ENCODE data around the gene SUGCT. TPM values are rescaled to one million over a fixed set of nuclear protein-coding genes. Genes with fewer than 3 reads are reported as not detected.

SUGCT gene
- total and polyA plus RNA-seq, 9 of the 15 experiments (the other 6 are each of a cell fraction or from before 2014, with no cell fraction given): 0.58 to 2.5 (median 1.4) TPM

DNA sequence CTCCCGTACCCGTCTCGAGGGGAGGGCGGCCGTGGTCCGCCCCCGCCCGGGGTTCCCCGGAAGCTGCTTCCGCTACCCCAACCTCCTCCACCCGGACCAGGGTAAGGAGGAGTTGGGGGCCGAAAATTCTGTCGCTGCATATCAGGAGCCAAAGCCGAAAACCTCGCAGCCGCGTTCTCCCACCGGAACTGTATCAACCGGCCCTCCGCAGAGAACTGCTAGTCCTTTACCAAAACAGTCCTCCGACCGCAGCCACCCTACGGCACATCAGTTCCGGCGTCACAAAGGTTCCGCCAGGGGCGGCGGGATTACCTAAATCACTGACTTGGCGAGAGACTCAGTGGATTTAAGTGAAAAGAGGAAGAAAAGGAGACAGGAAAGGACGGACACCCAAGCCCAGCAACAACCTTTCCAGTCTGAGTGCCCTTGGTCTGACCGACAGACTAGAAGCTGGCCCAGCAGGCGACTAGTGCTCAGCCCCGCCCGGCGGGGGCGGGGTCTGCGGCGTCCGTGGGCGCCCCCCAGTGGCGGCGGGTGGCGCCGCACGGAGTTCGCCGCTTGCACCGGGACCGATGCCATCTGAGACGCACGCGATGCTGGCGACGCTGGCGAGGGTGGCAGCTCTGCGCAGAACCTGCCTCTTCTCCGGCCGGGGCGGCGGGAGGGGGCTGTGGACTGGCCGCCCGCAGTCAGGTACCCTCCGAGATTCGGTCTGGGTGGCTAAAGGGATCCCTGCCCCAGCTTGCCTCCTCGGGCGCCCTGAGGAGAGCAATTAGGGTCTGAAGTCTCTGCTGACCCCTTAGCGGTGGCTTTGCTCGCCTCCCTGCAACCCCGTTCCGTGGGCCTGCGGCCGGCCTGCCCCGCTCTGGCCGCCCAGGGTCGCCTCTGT is at the start of gene SUGCT, which contains the start of gene MPLKIP (continued):
- no peak for TF ChIP-seq ZNF589 (CRISPR knock-in tag; IDR thresholded peaks at IDR 0.05; ENCODE audit: low read depth)
- peak; percentile 80 for TF ChIP-seq CTBP1 (IDR thresholded peaks at IDR 0.05; ENCODE audit: borderline replicate concordance)
- no peak for TF ChIP-seq POU5F1 (IDR thresholded peaks at IDR 0.05; ENCODE audit: borderline replicate concordance, low read depth, low read length, partially characterized antibody)
- 0 out of 2 replicates have a peak, but pooled peaks have one; percentile 60 for TF ChIP-seq TCF7 (IDR thresholded peaks at IDR 0.05; ENCODE audit: borderline replicate concordance)
- no peak for TF ChIP-seq CBX8 (IDR thresholded peaks at IDR 0.05; ENCODE audit: borderline replicate concordance, extremely low read depth, low read depth, low read length, poor library complexity, severe bottlenecking)
- TF ChIP-seq SIX5 (IDR thresholded peaks at IDR 0.05; ENCODE audit: borderline replicate concordance in 1 of 2, insufficient read depth in 1 of 2, low read depth in 1 of 2, low read length in 2 of 2): peak; percentile 47 to 52; a peak in 2 of 4 replicates
- TF ChIP-seq SMAD4 (CRISPR knock-in tag; conservative IDR thresholded peaks at IDR 0.05): peak; percentile 78
- TF ChIP-seq ZNF512 (tag; IDR thresholded peaks at IDR 0.05): no peak
- TF ChIP-seq TSC22D4 (tag; IDR thresholded peaks at IDR 0.05): no peak
- peak; percentile 73 for TF ChIP-seq PML (IDR thresholded peaks at IDR 0.05; ENCODE audit: low read length)
- TF ChIP-seq NR3C1 (CRISPR knock-in tag; IDR thresholded peaks at IDR 0.05): peak; percentile 82
- no peak for TF ChIP-seq ZKSCAN8 (CRISPR knock-in tag; IDR thresholded peaks at IDR 0.05)
- no peak for TF ChIP-seq RBM17 (IDR thresholded peaks at IDR 0.05; ENCODE audit: borderline replicate concordance, low read depth, low read length)
- TF ChIP-seq MLLT1 (IDR thresholded peaks at IDR 0.05): peak; percentile 19 to 89; a peak in 2 of 4 replicates
- TF ChIP-seq, protein P1, sequence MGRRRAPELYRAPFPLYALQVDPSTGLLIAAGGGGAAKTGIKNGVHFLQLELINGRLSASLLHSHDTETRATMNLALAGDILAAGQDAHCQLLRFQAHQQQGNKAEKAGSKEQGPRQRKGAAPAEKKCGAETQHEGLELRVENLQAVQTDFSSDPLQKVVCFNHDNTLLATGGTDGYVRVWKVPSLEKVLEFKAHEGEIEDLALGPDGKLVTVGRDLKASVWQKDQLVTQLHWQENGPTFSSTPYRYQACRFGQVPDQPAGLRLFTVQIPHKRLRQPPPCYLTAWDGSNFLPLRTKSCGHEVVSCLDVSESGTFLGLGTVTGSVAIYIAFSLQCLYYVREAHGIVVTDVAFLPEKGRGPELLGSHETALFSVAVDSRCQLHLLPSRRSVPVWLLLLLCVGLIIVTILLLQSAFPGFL (CRISPR knock-in tag; IDR thresholded peaks at IDR 0.05): 0 out of 2 replicates have a peak, but pooled peaks have one; percentile 54
- no peak for TF ChIP-seq HINFP (tag; conservative IDR thresholded peaks at IDR 0.05; ENCODE audit: low read depth)
- TF ChIP-seq THRAP3 (IDR thresholded peaks at IDR 0.05; ENCODE audit: borderline replicate concordance): no peak
- no peak for TF ChIP-seq PHTF2 (CRISPR knock-in tag; IDR thresholded peaks at IDR 0.05)

Measured in K562 (cell line).